HepG2 (cell line): Measurements from ENCODE around the gene TP53I3. TPM values are rescaled to one million over a fixed set of nuclear protein-coding genes. Genes with fewer than 3 reads are reported as not detected.

Source experiments
- AKNA ChIP-seq: sonication (generic); formaldehyde crosslinking; IDR thresholded peaks from 2 replicates; pipeline ENCODE4 v1.4.0; 2020; ENCODE audit warnings: missing genetic modification reagents, borderline replicate concordance
- FLYWCH1 ChIP-seq: sonication (generic); formaldehyde crosslinking; IDR thresholded peaks from 2 replicates; pipeline ENCODE4 v1.8.1; 2023; ENCODE audit warnings: mild to moderate bottlenecking, missing genetic modification reagents
- HIVEP1 ChIP-seq: sonication (generic); formaldehyde crosslinking; IDR thresholded peaks from 2 replicates; pipeline ENCODE4 v1.4.0; 2020; ENCODE audit warnings: mild to moderate bottlenecking, missing genetic modification reagents
- HMGXB4 ChIP-seq, 2 experiments: sonication (generic) in 1 of 2; formaldehyde crosslinking in 1 of 2; IDR thresholded peaks; 2 replicates each; pipeline versions ENCODE4 v1.4.0 to v1.6.1; 2018 to 2020; ENCODE audit warnings: missing genetic modification reagents in 2 of 2, borderline replicate concordance in 1 of 2, low read depth in 1 of 2, mild to moderate bottlenecking in 1 of 2, missing biosample characterization in 1 of 2
- KMT2A ChIP-seq: sonication (generic); formaldehyde crosslinking; IDR thresholded peaks from 2 replicates; pipeline ENCODE4 v1.4.0; 2020; ENCODE audit warnings: missing genetic modification reagents
- MYC ChIP-seq: sonication (generic); formaldehyde crosslinking; IDR thresholded peaks from 2 replicates; pipeline ENCODE4 v1.9.0; 2021; ENCODE audit warnings: missing genetic modification reagents, borderline replicate concordance
- NR0B2 ChIP-seq: sonication (generic); formaldehyde crosslinking; IDR thresholded peaks from 2 replicates; pipeline ENCODE4 v1.4.0; 2020; ENCODE audit warnings: mild to moderate bottlenecking, missing genetic modification reagents
- POLR2AphosphoS2 ChIP-seq: IDR thresholded peaks from 2 replicates; pipeline ENCODE4 v1.6.1; 2011; ENCODE audit warnings: low read depth, low read length, improper control_type of control experiment
- SMARCC2 ChIP-seq: fragments of 450-650 bp; IDR thresholded peaks from 2 replicates; pipeline ENCODE4 v1.6.1; 2017; ENCODE audit warnings: antibody characterized with exemption, mild to moderate bottlenecking
- TP53 ChIP-seq: sonication (generic); formaldehyde crosslinking; conservative IDR thresholded peaks from 2 replicates; pipeline ENCODE4 v1.4.0; 2020; ENCODE audit warnings: missing genetic modification reagents
- ZFP36L2 ChIP-seq: sonication (generic); formaldehyde crosslinking; IDR thresholded peaks from 2 replicates; pipeline ENCODE4 v1.4.0; 2020; ENCODE audit warnings: missing genetic modification reagents
- ZNF234 ChIP-seq: sonication (generic); formaldehyde crosslinking; conservative IDR thresholded peaks from 2 replicates; pipeline ENCODE4 v1.5.1; 2020; ENCODE audit warnings: mild to moderate bottlenecking, missing genetic modification reagents
- ZNF619 ChIP-seq: sonication (generic); formaldehyde crosslinking; IDR thresholded peaks from 2 replicates; pipeline ENCODE4 v1.4.0; 2020; ENCODE audit warnings: mild to moderate bottlenecking, missing genetic modification reagents
- ZNF770 ChIP-seq: sonication (generic); formaldehyde crosslinking; IDR thresholded peaks from 2 replicates; pipeline ENCODE4 v1.5.0; 2020; ENCODE audit warnings: mild to moderate bottlenecking, missing genetic modification reagents
- ZSCAN29 ChIP-seq: sonication (generic); formaldehyde crosslinking; conservative IDR thresholded peaks from 2 replicates; pipeline ENCODE4 v1.4.0; 2020; ENCODE audit warnings: mild to moderate bottlenecking, missing genetic modification reagents
- polyA plus RNA-seq, 8 experiments: library from polyadenylated mRNA; depleted of rRNA in 3 of 8; stranded (reverse) in 7 of 8; unstranded in 1 of 8; fragments of >200 nt; fragmentation: Illumina TruSeq in 4 of 8; extraction: Trizol in 4 of 8; gene quantifications; 2 replicates each; pipeline versions ENCODE4 v1.2.1 to v1.2.3, GENCODE V29; 2011 to 2016; ENCODE audit warnings: low read depth in 4 of 8, missing spikeins in 1 of 8, mixed read lengths in 1 of 8; ENCODE audit not compliant: insufficient read depth in 1 of 8
- total RNA-seq, 5 experiments: library from RNA; depleted of rRNA; stranded (reverse); fragments of >200 nt; fragmentation: Illumina TruSeq; extraction: Trizol; gene quantifications; 2 replicates each; pipeline ENCODE4 v1.2.3, GENCODE V29; 2016; ENCODE audit warnings: low read depth in 1 of 5

TP53I3 gene
- total and polyA plus RNA-seq, 2 of the 13 experiments (the other 11 are each of a cell fraction or from before 2014, with no cell fraction given), result 25.0 to 44.1 TPM

GRCh38 chr2:24083567-24084385 lies 858 bp downstream of the TP53I3 start (continued):
- TF ChIP-seq AKNA (CRISPR knock-in tag) (no peak), ZSCAN29 (CRISPR knock-in tag) (no peak), ZFP36L2 (CRISPR knock-in tag) (no peak), POLR2AphosphoS2 (no peak), ZNF234 (no peak), NR0B2 (CRISPR knock-in tag) (peak; percentile 14), TP53 (CRISPR knock-in tag) (no peak), ZNF619 (CRISPR knock-in tag) (peak; percentile 19; the same call in 1 of the 2 replicates), HMGXB4 (CRISPR knock-in tag; IDR thresholded peaks at IDR 0.05; ENCODE audit: borderline replicate concordance in 1 of 2, low read depth in 1 of 2) (no peak), KMT2A (peak; percentile 83), ZNF770 (CRISPR knock-in tag) (no peak), SMARCC2 (no peak), FLYWCH1 (CRISPR knock-in tag) (no peak), MYC (CRISPR knock-in tag) (peak; percentile 93), HIVEP1 (CRISPR knock-in tag) (no peak)
